ENCODE results near the gene NOL3. TPM values are rescaled to one million over a fixed set of nuclear protein-coding genes. Genes with fewer than 3 reads are reported as not detected.

Gene NOL3
- total and polyA plus RNA-seq, 2 of the 13 experiments (the other 11 are each of a cell fraction or from before 2014, with no cell fraction given): 5.7 to 20.5 TPM

- TF ChIP-seq, protein P1, sequence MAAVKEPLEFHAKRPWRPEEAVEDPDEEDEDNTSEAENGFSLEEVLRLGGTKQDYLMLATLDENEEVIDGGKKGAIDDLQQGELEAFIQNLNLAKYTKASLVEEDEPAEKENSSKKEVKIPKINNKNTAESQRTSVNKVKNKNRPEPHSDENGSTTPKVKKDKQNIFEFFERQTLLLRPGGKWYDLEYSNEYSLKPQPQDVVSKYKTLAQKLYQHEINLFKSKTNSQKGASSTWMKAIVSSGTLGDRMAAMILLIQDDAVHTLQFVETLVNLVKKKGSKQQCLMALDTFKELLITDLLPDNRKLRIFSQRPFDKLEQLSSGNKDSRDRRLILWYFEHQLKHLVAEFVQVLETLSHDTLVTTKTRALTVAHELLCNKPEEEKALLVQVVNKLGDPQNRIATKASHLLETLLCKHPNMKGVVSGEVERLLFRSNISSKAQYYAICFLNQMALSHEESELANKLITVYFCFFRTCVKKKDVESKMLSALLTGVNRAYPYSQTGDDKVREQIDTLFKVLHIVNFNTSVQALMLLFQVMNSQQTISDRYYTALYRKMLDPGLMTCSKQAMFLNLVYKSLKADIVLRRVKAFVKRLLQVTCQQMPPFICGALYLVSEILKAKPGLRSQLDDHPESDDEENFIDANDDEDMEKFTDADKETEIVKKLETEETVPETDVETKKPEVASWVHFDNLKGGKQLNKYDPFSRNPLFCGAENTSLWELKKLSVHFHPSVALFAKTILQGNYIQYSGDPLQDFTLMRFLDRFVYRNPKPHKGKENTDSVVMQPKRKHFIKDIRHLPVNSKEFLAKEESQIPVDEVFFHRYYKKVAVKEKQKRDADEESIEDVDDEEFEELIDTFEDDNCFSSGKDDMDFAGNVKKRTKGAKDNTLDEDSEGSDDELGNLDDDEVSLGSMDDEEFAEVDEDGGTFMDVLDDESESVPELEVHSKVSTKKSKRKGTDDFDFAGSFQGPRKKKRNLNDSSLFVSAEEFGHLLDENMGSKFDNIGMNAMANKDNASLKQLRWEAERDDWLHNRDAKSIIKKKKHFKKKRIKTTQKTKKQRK (IDR thresholded peaks at IDR 0.05; ENCODE audit: low read length): no peak
- TF ChIP-seq MTA3 (CRISPR knock-in tag; IDR thresholded peaks at IDR 0.05): no peak
Measured at GRCh38 chr16:67180166-67180565, 9.8 kb downstream of the NOL3 start (continued).

- no peaks in the 10 kb centered on the region; the same call in 1 of the 2 replicates for H4K20me1 ChIP-seq (ENCODE audit: insufficient read depth, low read length)
- TF ChIP-seq, protein P2, sequence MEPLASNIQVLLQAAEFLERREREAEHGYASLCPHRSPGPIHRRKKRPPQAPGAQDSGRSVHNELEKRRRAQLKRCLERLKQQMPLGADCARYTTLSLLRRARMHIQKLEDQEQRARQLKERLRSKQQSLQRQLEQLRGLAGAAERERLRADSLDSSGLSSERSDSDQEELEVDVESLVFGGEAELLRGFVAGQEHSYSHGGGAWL (CRISPR knock-in tag; IDR thresholded peaks at IDR 0.05): no peak
- no peak for TF ChIP-seq RBAK (CRISPR knock-in tag; IDR thresholded peaks at IDR 0.05)
- no peak for TF ChIP-seq ZFP82 (CRISPR knock-in tag; IDR thresholded peaks at IDR 0.05; ENCODE audit: borderline replicate concordance)
- TF ChIP-seq SOX5 (CRISPR knock-in tag; IDR thresholded peaks at IDR 0.05; ENCODE audit: borderline replicate concordance): no peak
- no peak for TF ChIP-seq TARDBP (CRISPR knock-in tag; IDR thresholded peaks at IDR 0.05)
- no peak for TF ChIP-seq TBL1XR1 (IDR thresholded peaks at IDR 0.05; ENCODE audit: borderline replicate concordance, low read length, partially characterized antibody)
- no peak for TF ChIP-seq TMF1 (CRISPR knock-in tag; IDR thresholded peaks at IDR 0.05; ENCODE audit: low read depth)
- no peak for TF ChIP-seq ZNF343 (CRISPR knock-in tag; IDR thresholded peaks at IDR 0.05)
- no peak for TF ChIP-seq ZNF552 (CRISPR knock-in tag; IDR thresholded peaks at IDR 0.05; ENCODE audit: borderline replicate concordance)
- TF ChIP-seq FOXA1 (IDR thresholded peaks at IDR 0.05): no peak
- TF ChIP-seq FOXA1 (CRISPR knock-in tag; IDR thresholded peaks at IDR 0.05): no peak
- TF ChIP-seq, protein P3, sequence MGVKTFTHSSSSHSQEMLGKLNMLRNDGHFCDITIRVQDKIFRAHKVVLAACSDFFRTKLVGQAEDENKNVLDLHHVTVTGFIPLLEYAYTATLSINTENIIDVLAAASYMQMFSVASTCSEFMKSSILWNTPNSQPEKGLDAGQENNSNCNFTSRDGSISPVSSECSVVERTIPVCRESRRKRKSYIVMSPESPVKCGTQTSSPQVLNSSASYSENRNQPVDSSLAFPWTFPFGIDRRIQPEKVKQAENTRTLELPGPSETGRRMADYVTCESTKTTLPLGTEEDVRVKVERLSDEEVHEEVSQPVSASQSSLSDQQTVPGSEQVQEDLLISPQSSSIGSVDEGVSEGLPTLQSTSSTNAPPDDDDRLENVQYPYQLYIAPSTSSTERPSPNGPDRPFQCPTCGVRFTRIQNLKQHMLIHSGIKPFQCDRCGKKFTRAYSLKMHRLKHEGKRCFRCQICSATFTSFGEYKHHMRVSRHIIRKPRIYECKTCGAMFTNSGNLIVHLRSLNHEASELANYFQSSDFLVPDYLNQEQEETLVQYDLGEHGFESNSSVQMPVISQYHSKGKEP (CRISPR knock-in tag; IDR thresholded peaks at IDR 0.05): no peak
- TF ChIP-seq ZNF10 (CRISPR knock-in tag; IDR thresholded peaks at IDR 0.05; ENCODE audit: borderline replicate concordance, low read depth): no peak
- no peak for TF ChIP-seq ZNF547 (CRISPR knock-in tag; IDR thresholded peaks at IDR 0.05)
Measured at GRCh38 chr16:67181346-67181745, 11.0 kb downstream of the NOL3 start.

More at GRCh38 chr16:67181346-67181745, 11.0 kb downstream of the NOL3 start:
- Histone ChIP-seq H3K27me3 (ENCODE audit: control insufficient read depth in 1 of 2, insufficient read depth in 2 of 2, low read length in 2 of 2) (no peaks in the 10 kb centered on the region; a peak in 1 of 5 replicates), H3K79me2 (ENCODE audit: insufficient read depth, low read length) (no peaks in the 10 kb centered on the region), H3K4me2 (ENCODE audit: low read depth, low read length) (no peak overlapping the region), H3K9ac (ENCODE audit: insufficient read depth, low read depth, low read length) (no peak overlapping the region), H3K4me3 (replicated peaks in 1 of 3; ENCODE audit: insufficient read depth in 1 of 3, low read depth in 2 of 3, low read length in 3 of 3) (no peak overlapping the region), H3K4me1 (ENCODE audit: insufficient read depth, low read length) (peaks cover 52% of the 10 kb centered on the region), H3K9me3 (ENCODE audit: low read length) (no peaks in the 10 kb centered on the region), H2AFZ (ENCODE audit: low read length) (no peak overlapping the region), H3K27ac (ENCODE audit: extremely low read length, insufficient read depth, low read length) (no peak overlapping the region), H3K36me3 (replicated peaks in 1 of 2; ENCODE audit: control insufficient read depth in 1 of 2, insufficient read depth in 2 of 2, low read length in 2 of 2) (no peaks in the 10 kb centered on the region)
- 72% methylated on average over 2 of the region's 2 CpGs for WGBS (ENCODE audit: low lambda C conversion rate)
- intact Hi-C loops (cut with micrococcal nuclease; ENCODE audit: unreplicated experiment): no loop called here
- ChIA-PET CTCF (ENCODE audit: low intra/inter-chr PET ratio, low total read pairs) (no interaction called here), POLR2A (interaction anchor here (2.0 kb wide), 1 partner anchor 11 kb away, joined by 6 read pairs; the partner anchor contains the start of gene NOL3)
- FAIRE-seq: no peak
- DNase-seq (ENCODE audit: low spot score): no peak
- no TSS peak for BruUV-seq (replicated peaks)
- in situ Hi-C loops (cut with HindIII; ENCODE audit: extremely low pct_ligation_motif_present, low pct_unique_long_range_greater_than_20kb): no loop called here
- no peak for ATAC-seq
